HG02884 (cell line): ENCODE measurements around the gene MBP.

Experiments
- ATAC-seq: cut with Tn5 transposase; IDR thresholded peaks from one replicate; pipeline ENCODE4 v1.9.1; 2021; ENCODE audit warnings: mild to moderate bottlenecking, moderate library complexity; ENCODE audit not compliant: unreplicated experiment

The MBP gene

DNA sequence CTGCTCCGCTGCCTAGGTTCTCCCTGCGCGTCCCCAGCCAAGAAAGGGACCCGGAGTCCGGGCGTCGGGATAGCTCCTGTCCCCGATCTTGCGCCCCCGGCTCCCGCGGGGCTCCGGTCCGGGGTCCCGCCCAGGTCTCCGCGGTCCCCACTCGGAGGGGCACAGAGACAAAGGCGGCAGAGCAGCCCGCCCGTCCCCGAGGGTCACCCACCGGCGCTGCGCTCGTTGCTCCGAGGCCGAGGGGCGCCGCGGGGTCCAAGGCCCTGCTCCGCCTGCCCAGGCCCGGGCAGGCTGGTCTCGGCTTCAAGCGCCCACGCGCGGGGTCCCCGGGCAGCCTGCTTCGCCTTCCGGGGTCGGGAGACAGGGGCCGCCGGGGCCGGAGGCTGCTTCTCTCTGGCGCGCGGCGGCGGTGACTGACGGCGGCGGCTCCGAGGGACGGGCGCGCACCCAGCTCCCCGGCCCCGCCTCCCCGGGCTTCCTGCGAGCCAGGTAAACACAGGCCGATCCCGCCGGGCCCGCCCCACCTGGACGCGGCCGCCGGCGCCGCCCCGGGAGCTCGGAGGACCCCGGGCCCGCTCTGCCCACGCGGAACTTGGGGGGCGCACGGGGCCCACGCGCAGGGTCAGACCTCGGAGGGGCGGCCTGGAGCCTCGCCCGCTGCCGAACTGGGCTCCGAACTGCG lies at the start of gene MBP:
Gene MBP (minus strand): TSS at position 415 of the 682 bp plus-strand sequence. CDS start 27,522 bp downstream, outside the sequence.
- peak; percentile 44 for ATAC-seq

DNA sequence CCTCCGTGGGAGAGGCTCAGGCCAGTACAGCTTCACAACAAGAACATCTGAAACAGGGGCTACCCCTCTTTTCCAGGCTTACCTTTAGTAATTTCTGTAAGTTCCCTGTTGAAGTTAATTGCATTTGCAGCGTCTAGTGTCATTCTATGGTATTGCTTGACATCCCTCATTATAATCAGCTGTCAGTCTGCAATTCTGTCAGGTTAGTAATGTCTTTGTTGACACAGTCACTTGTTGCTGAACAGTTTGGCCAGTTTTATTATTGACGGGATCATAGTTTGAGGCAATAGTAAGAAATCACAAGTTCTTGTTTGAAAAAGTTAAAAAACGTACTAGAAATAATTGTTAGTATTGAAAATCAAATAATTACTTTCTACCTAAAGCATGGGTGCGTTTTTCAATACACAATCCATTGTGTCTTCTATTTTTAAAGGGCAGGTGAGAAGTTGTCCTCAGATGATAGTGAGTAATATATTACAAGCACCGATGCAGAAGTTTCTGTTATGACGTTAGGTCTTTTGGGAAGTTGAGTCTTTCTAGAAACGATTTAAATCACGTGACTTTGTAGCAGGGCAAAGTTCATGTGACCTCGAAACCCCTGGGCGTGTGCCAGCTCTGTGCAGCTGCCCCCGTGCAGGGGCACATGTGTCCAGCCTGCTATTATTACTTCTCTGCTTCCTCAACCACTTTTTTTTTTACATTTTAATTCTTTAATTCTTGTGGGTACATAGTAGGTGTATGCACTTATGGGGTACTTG lies 49.5 kb upstream of the MBP start:
- no peak for ATAC-seq

DNA sequence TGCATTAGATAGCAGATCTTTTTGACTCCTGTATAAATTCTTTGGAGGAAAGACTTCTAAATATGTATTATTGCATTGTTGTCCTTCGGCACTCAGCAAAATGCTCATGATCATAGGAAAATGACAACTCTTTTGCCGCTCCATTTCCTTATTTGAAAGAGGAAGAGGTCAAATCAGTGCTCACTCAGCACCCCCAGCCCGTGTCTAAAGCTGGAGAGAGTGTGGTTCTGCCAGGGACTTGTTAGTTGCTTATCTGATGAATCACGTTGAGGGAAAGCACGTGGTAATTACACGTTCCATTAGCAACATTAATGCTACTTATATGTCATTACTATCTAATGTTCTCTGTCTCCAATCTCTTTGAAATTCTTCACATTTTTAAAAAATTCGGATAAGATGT lies 46.0 kb upstream of the MBP start:
- no peak for ATAC-seq

DNA sequence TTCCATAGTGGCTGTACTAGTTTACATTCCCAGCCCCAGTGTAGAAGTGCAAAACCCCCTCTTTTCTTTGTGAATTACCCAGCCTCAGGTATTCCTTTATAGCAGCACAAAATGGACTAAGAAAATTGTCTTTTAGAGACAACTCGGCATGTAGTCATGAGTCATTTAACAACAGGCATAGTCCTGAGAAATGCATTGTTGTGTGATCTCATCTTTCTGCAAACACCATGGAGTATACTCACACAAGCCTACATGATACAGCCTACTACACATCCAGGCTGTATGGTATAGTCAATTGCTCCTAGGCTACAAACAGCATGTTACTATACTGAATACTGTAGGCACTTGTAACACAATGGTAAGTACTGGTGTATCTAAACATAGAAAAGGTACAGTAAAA lies 44.4 kb upstream of the MBP start:
- no peak for ATAC-seq

DNA sequence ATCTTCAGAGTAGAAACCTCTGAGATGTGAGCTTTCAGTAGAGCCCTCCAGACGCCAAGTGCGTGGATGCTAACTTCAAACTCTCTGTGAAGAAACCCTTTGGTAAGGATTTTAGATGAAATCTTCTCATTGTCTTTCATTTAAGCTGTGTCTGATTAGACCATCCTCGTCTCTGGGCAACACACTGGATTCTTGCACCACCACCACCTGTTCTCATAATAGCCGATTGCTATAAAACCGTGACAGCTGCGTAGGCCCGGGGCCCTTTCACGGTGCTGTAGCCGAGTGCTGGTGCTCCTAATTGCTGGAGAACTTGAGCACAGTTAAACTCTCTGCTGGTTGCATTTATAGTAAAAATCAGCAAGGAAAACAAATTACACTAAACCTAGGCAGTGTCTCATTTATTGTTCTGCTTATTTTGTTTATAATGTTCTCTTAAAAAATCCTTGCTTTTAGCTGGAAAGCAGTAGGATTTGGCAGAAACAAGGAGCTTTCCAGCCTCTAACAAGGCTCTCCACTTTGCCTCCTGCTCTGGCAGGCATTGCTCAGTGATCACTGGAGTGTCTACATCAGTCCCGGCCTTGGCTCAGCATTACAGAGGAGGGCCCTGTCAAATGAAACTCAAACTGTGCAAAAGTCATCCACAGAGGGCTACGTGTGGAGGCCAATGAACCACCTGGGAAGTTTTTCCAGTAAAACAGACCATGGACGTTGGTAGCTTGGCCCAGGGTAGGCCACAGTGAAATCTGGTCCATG lies 40.9 kb upstream of the MBP start:
- ATAC-seq = no peak

- ATAC-seq = no peak
Measured at GRCh38 chr18:77170890-77171410, 38.4 kb upstream of the MBP start.

DNA sequence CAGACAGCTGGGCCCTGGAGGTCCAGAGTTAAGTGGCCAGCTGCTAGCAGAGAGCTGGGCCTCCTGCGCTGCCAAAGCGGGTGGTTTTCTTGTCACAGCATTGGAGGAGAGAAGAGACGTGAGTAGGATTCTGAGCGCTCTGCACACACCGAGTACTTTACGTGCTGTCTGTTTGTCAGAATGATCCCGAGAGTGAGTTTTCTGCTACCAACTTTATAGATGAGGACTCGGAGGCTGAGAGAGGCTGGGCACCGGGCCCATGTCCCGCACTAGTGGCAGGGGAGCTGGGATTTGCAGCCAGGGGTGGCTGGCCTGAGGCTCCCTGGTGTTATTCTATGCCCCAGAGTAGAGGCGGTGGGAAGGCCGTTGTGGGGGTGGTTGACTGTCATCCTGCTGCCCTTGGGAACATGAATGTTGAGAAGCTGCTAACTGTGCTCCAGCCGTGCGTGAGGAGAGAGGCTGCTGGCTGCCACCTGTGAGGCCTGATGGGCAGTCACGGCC lies 36.3 kb upstream of the MBP start:
- no peak for ATAC-seq

DNA sequence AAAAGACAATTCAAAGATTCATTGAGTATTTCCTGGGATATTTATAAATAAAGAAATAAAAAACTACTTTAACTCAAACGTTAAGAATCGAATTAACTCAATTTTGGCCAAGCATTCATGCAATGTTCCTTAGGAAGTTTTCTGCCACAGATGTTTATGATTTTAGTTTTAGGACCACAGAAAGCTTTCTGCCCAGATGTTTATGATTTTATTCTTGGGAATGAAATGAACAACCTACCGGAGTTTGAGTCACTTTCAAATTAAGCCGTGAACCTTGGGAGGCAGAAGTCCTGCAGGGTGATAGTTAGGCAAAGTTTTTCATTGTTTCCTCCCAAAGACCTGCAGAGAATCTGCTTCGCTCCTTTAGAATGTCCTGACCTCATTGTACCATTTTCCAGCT lies 34.7 kb upstream of the MBP start:
- ATAC-seq = no peak

DNA sequence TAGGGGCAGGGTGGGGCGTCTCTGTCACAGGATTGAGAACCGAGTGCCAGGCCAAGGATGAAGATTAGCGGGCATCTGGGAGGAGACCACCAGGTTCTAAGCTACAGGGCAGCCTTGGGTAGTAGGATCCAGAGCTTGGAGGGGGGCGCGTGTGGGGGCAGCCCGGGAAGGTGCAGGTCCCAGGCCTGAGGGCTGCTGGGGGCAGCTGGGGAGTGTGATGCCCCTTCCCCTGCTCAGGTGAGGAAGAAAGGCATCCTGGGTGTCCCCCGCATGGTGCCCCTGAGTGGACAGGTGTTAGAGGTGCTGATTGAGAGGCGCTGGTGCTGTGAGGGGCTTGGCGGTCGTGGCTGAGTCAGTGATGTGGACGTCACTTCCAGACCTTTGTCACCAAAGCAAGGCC lies 33.9 kb upstream of the MBP start:
- ATAC-seq = no peak

DNA sequence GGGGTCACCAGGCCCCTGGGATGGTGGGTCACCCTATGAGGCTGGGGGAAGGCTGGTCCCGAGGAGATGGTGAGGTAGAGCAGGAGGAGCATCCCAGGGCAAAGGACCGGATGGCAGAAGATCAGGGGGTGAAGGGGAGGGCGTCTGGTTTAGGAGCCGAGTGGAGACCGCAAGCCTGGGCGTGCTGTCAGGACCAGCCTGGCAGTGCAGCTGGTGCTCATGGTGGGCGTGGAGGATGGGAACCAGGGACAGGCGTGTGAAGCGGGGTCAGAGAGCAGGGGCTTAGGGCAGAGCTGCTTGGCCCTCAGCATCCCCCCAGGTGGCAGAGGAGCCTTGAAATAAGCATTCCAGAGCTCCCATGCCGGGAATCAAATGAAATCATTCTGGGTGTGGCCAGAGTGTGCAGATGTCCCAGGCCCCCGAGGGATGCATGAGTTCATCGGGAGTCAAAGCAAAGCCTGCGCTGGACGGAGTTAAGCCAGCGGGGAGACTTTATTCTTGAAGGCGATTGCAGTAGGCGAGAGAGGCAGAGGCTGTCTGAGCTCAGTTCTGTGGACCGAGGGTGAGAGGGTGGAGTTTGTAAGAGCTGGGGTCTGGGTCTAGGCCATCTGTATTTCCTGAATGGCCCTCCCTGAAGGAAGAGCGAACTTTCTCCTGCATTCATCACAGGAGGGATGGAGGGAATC lies 33.1 kb upstream of the MBP start:
- no peak for ATAC-seq

DNA sequence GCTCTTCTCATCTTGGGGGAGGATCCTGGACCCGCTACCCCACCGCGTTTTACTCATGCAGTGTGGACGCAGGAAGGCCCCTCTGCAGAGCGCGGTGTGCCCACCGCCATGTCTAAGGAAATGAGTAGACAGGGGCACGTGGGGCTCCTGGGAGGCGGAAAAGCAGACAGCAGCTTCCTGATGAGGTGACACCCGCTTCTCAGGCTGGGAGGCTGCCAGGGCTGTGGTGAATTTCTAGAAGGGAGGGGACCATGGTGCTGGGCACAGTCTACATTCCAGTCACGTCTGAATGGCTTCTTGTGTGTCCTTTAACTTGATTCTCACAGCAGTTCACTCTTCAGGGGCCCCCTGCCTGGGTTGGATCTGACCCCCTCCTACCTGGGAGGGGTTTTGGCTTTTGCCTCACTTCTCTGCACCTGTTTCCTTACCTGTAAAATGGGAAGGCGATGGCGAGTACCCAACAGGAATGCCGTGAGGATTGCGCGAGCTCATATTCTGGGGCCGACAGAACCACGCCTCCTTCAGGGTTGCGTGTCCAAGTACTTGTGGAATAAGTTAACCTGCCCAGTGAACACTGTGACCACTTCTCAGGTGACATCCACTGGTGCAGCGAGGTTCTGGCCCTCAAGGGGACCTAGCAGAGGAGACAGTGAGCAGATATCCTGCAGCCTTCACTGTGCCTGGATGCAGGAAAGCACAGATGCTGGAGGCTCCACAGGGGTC lies 32.3 kb upstream of the MBP start:
- no peak for ATAC-seq

GRCh38 chr18:77164026-77164425 lies 31.4 kb upstream of the MBP start:
- ATAC-seq = no peak

- no peak for ATAC-seq
Measured at GRCh38 chr18:77162580-77162979, 30.0 kb upstream of the MBP start.

- no peak for ATAC-seq
Measured at GRCh38 chr18:77161961-77162360, 29.4 kb upstream of the MBP start.

DNA sequence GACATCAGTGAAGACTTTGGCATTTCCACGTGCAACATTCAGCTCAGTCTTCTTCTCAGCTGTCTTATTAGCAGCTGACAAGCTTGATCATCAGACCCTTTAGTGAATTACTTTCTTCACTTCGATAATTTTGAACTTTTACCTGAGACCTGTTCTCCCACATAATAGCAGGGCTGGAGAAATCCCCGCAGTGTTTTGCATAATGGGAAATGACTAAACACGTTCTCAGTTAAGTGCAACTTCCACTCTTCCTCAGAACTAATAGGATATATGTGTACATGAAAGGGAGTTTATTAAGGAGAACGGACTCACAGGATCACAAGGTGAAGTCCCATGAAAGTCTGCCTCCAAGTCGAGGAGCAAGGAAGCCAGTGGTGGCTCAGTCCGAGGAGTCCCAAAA lies 28.8 kb upstream of the MBP start:
- ATAC-seq = no peak

DNA sequence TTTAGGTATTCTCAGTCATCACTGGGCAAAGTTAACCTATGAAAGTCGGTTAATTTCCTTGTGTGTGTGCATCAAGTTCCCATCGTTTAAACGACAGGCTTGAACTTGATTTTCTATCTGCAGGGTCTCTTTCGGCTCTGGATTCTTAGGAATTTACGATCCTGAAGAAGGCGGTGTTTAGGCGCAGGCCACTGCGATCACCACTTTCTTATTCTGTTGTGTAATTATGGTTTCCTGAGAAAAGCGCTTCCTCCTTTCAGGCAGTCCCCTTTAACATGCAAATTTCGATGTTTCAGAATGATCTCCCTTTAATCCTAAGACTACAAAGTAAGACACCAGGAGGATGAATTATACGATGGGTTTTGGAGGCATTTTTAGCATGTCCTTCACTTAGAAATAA lies 27.9 kb upstream of the MBP start:
- ATAC-seq = peak; percentile 64

- no peak for ATAC-seq
Measured at GRCh38 chr18:77157312-77157711, 24.7 kb upstream of the MBP start.

GRCh38 chr18:77155031-77155430 lies 22.4 kb upstream of the MBP start:
- ATAC-seq = no peak

GRCh38 chr18:77153404-77153803 lies 20.8 kb upstream of the MBP start:
- ATAC-seq = no peak
